ENCODE data around the gene GNB3.
"Not testable (repeated sequence)": the region's sequence is repeated elsewhere in the genome, so short reads cannot be mapped to it uniquely, and the experiment has no call there.

Gene GNB3

DNA sequence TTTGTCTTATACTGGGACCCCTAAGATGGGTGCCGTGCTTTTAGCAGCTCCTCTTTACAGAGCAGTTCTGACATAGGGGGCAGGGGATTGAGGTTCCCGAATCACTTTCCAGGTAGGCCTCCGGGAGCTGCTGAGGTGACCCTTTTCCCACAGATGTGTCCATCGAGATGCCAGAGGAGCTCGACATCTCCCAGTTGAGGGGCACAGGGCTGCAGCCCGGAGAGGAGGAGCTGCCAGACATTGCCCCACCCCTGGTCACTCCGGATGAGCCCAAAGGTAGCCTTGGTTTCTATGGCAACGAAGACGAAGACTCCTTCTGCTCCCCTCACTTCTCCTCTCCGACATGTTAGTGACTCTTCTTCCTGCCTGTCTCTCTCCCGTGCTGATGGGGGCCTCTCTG is 22.3 kb downstream of the GNB3 start:
- Histone ChIP-seq H3K4me3 (IDR thresholded peaks at IDR 0.05; ENCODE audit: insufficient read depth, low read depth, low read length) (no peak overlapping the region), H3K27ac (no peak overlapping the region), H2AFZ (ENCODE audit: low read depth) (no peak overlapping the region), H3K4me2 (no peak overlapping the region), H4K20me1 (ENCODE audit: insufficient read depth) (0 out of 2 replicates have a peak, but pooled peaks cover 2% of the 10 kb centered on the region), H3K36me3 (ENCODE audit: insufficient read depth) (no peaks in the 10 kb centered on the region; the same call in 1 of the 2 replicates), H3K27me3 (ENCODE audit: insufficient read depth, low read depth) (no peaks in the 10 kb centered on the region), H3K4me1 (ENCODE audit: low read depth, poor library complexity, severe bottlenecking) (peaks cover 7% of the 10 kb centered on the region), H3K9ac (no peak overlapping the region), H3K79me2 (ENCODE audit: insufficient read depth, low read depth) (peaks cover 6% of the 10 kb centered on the region)
- TF ChIP-seq, protein P1, sequence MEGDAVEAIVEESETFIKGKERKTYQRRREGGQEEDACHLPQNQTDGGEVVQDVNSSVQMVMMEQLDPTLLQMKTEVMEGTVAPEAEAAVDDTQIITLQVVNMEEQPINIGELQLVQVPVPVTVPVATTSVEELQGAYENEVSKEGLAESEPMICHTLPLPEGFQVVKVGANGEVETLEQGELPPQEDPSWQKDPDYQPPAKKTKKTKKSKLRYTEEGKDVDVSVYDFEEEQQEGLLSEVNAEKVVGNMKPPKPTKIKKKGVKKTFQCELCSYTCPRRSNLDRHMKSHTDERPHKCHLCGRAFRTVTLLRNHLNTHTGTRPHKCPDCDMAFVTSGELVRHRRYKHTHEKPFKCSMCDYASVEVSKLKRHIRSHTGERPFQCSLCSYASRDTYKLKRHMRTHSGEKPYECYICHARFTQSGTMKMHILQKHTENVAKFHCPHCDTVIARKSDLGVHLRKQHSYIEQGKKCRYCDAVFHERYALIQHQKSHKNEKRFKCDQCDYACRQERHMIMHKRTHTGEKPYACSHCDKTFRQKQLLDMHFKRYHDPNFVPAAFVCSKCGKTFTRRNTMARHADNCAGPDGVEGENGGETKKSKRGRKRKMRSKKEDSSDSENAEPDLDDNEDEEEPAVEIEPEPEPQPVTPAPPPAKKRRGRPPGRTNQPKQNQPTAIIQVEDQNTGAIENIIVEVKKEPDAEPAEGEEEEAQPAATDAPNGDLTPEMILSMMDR (conservative IDR thresholded peaks at IDR 0.05; ENCODE audit: low read depth, low read length): no peak

DNA sequence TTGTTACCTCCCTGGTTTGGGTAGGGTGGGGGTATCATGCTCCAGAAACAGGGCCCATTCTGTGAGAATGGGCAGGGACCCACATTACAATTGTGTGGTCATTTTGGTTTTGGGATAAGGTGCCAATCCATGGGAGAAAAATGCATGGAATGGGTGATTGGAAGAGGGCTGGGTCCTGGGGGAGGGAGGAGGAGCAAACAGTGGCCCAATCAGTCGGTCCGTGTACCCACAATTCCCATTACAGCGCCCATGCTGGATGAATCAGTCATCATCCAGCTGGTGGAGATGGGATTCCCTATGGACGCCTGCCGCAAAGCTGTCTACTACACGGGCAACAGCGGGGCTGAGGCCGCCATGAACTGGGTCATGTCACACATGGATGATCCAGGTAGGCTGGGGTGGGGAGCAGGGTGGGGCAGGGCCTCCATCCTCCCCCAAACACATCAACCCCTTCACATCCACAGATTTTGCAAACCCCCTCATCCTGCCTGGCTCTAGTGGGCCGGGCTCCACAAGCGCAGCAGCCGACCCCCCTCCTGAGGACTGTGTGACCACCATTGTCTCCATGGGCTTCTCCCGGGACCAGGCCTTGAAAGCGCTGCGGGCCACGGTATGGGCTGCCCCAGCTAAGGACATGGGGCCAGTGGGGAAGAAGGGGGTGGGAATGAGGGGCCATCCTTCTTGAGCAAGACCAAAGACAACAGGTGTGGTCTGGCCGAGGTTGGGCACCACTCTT is 23.0 kb downstream of the GNB3 start:
- Histone ChIP-seq H3K36me3 (ENCODE audit: insufficient read depth) (no peaks in the 10 kb centered on the region; the same call in 1 of the 2 replicates), H4K20me1 (ENCODE audit: insufficient read depth) (peaks cover 8% of the 10 kb centered on the region; the same call in 1 of the 2 replicates), H3K27me3 (ENCODE audit: insufficient read depth, low read depth) (no peaks in the 10 kb centered on the region), H2AFZ (ENCODE audit: low read depth) (no peak overlapping the region), H3K9ac (no peak overlapping the region), H3K27ac (no peak overlapping the region), H3K4me1 (ENCODE audit: low read depth, poor library complexity, severe bottlenecking) (peaks cover 8% of the 10 kb centered on the region), H3K79me2 (ENCODE audit: insufficient read depth, low read depth) (peaks cover 14% of the 10 kb centered on the region), H3K4me2 (no peak overlapping the region), H3K4me3 (IDR thresholded peaks at IDR 0.05; ENCODE audit: insufficient read depth, low read depth, low read length) (no peak overlapping the region)
- TF ChIP-seq, protein P1 (conservative IDR thresholded peaks at IDR 0.05; ENCODE audit: low read depth, low read length): no peak

DNA sequence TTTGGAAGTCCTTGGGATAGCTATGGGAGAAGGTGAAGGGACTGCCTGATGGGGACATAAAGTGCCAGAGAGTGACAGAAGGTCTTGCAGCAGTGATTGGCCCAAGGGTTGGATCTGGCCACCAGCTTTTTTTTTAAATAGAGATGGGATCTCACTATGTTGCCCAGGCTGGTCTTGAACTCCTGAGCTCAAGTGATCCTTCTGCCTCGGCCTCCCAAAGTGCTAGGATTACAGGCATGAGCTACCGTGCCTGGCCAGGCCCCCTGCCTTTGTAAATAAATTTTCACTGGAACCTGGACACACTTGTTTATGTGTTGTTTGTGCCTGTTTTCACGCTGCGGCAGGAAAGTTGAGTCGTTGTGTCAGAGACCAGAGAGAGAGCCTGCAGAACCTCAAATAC is 24.6 kb downstream of the GNB3 start:
- not testable (repeated sequence) for H2AFZ ChIP-seq (ENCODE audit: low read depth); H3K27ac ChIP-seq; H3K4me3 ChIP-seq (IDR thresholded peaks at IDR 0.05; ENCODE audit: insufficient read depth, low read depth, low read length); H3K36me3 ChIP-seq (ENCODE audit: insufficient read depth); H3K9ac ChIP-seq; H3K27me3 ChIP-seq (ENCODE audit: insufficient read depth, low read depth); H3K4me2 ChIP-seq
- Histone ChIP-seq H3K4me1 (ENCODE audit: low read depth, poor library complexity, severe bottlenecking) (peaks cover 21% of the 10 kb centered on the region), H4K20me1 (ENCODE audit: insufficient read depth) (peaks cover 12% of the 10 kb centered on the region; the same call in 1 of the 2 replicates), H3K79me2 (ENCODE audit: insufficient read depth, low read depth) (peaks cover 25% of the 10 kb centered on the region)

DNA sequence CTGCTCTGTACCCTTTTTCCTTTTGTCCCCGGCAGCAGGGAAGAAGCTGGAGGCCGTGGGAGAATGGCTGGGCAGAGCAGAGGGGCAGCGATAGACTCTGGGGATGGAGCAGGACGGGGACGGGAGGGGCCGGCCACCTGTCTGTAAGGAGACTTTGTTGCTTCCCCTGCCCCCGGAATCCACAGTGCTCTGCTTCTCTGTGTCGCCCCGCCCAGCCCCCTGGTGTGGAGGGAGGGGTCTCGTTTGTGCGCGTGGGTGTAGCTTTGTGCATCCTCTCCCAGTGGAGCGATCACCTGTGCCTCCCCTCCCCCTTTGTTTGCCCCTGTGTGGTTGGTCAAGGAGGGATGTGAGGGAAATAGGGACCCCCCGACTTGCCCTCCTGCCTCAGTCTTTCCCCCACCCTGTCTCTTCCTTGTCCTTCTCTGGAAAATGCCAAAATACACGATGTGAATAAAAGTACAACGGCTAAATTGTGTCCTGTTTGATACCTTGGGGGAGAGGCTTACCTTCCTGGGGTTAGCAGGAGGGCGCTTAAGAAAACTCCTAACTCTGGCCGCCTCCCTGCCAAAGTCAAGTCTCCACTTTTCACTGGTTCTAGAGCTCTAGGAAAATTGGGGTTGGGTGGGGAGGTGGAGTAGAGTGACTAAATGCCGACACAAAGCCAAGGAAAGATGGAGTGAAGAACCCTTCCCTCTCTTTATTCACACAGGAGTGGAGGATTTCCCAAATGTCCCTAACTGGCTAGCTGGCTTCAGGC is 25.6 kb downstream of the GNB3 start:
- TF ChIP-seq, protein P1 (conservative IDR thresholded peaks at IDR 0.05; ENCODE audit: low read depth, low read length): no peak
- peak overlapping the region; percentile 4 for H3K4me3 ChIP-seq (IDR thresholded peaks at IDR 0.05; ENCODE audit: insufficient read depth, low read depth, low read length)
- peak overlapping the region; percentile 57; the same call in 1 of the 2 replicates for H2AFZ ChIP-seq (ENCODE audit: low read depth)
- H3K4me2 ChIP-seq: peak overlapping the region; percentile 88
- H3K27me3 ChIP-seq (ENCODE audit: insufficient read depth, low read depth): no peaks in the 10 kb centered on the region
- H3K36me3 ChIP-seq (ENCODE audit: insufficient read depth): no peaks in the 10 kb centered on the region; the same call in 1 of the 2 replicates
- peaks cover 12% of the 10 kb centered on the region; the same call in 1 of the 2 replicates for H4K20me1 ChIP-seq (ENCODE audit: insufficient read depth)
- H3K27ac ChIP-seq: no peak overlapping the region
- H3K79me2 ChIP-seq (ENCODE audit: insufficient read depth, low read depth): peaks cover 25% of the 10 kb centered on the region
- peaks cover 31% of the 10 kb centered on the region for H3K4me1 ChIP-seq (ENCODE audit: low read depth, poor library complexity, severe bottlenecking)
- no peak overlapping the region for H3K9ac ChIP-seq
